Bone marrow (tissue), 2 donors: Measurements from ENCODE around the gene KRT20.
"Not testable (repeated sequence)": the region's sequence is repeated elsewhere in the genome, so short reads cannot be mapped to it uniquely, and the experiment has no call there.

ENCODE experiments used
- DNase-seq, 2 donors: peaks; one replicate each; lab custom pipeline; 2025; lab: John Stamatoyannopoulos, UW

KRT20 gene

DNA sequence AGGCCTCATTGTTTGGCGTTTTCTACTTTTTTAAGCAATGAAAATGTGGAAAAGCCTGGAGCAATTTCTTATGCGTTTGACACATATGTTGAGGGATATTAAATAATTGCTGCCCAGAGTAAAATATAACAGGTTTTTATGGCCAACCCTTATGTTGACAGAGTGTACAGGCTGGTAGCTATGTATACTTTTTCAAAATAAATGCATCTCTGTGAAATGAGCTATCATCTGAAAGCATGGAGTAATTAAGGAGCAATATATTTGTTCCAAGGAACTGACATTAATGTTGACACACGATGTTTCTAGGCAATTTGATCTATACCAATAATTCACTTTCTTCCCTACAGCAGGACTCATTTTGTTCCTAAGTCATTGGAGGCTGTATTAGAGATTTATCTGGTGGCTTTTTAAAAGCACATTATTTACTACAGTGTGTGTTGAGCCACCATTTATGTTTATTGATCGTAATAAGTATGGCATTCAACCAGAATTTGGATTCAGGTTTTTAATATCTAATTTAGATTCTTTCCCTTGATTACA, 11.9 kb upstream of the KRT20 start:
- DNase-seq, result no peak

DNA sequence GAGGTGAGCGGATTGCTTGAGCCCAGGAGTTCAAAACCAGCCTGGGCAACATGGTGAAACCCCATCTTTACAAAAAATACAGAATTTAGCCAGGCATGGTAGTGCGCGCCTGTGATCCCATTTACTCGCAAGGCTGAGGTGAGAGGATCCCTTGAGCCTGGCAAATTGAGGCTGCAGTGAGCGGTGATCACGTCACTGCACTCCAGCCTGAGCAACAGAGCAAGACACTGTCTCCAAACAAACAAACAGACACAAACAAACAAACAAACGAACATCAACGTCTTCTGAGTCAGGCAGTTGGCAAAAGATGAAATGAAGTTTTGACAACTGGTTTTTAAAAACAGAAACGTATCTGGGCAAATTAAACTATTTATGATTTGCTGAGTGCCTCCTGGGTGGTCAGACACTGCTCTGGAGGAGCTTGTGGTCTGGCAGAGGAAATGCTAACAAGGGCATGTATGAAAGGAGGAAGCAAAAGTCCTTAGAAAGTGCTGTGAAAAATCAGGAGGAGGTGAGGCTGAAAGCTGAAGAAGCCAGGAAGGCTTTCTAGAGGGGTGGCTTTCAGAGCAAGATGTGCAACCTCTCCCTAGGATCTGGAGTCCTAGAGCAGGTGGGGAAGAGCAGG, 10.2 kb upstream of the KRT20 start:
- DNase-seq, result no peak

DNA sequence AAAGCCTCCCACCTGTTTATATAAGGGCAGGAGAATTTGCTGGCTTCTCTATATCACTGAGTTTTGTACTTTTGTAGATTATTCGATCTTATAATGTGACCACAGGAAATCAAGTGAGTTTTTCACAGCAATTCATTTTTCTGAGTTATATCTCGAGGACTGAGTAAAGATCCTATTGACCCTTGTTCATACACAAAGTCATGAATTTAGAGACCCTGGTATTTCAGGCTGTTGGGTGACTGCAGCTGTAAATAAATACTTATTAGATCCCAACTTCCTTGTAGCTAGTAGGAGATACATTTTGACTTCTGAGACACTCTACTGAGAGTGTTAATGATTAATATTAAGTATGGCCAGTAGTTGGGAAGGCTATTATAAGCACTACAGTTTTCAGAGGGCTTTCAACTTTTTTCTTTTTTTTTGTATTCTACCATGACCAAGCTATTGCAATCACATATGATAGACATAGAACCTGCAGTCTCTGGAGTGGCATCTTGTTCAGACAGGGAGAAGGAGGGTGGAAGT, 3.2 kb upstream of the KRT20 start:
- DNase-seq, result no peak

DNA sequence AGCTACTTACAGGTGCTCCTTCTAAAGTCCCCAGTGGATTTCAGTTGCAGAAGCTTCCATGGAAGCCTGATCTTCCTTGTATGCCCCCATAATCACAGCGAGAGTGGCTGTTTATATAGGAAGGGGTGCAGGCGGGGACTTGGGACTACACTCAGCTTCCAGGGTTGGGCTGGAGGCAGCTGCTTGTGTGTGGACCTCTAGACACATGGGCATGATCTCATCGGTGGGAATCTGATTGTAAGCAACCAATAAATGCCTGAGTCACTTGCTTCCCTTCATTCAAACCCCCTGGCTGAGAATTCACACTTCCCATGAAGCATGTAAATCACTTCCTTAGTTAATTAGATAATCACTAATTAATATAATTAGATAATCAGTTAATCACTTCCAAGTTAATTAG, 1.0 kb upstream of the KRT20 start:
- DNase-seq, result no peak

DNA sequence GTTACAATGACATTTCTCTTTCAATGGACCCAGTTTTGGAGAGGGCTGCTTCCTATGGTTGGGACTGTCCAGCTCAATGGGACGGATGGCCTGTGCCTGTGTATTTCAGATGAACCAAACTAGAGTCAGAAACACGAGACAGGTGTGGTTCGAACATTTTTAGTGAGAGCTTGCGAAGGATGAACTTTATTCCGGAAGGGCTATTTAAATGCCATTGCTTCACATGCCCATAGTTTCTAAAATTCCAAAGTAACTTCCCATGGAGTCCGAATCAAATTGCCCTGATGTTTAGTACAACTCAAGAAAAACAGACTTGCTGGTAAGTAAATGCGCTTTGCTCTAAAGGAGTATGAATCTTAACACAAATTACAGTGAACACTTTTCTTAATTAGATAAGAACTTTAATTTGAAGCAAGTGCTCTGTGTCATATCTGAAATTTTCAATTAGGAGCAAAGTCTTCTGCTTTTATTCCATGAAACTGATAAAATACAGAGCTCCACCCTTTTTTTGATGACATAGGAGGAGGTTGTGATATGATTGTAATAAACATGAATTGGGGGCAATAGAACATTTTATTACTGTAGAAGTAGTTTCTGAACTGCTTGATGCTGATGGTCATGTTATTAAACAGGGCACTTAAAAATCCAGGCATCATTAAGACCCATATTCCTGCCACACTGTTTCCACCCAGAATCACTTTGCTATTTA, 1.3 kb downstream of the KRT20 start:
- DNase-seq, result no peak

DNA sequence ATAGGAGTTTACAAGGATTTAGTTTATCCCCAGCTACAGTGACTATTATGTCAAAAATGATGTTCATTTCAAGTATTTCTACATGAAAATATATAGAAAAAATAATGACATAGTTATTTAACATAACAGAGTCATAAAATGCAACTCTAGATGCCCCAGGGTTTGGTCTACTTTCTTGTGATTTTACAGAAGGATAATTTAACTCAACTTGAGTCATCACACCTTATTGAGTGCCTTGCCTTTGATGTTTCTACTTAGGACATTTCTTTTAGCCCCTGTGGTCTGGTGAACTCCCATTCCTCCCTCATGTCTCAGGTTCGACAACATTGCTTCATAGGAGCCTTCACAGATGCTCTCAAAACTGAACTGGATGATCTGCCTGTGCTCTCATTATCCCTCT, 2.0 kb downstream of the KRT20 start:
- DNase-seq, result no peak

DNA sequence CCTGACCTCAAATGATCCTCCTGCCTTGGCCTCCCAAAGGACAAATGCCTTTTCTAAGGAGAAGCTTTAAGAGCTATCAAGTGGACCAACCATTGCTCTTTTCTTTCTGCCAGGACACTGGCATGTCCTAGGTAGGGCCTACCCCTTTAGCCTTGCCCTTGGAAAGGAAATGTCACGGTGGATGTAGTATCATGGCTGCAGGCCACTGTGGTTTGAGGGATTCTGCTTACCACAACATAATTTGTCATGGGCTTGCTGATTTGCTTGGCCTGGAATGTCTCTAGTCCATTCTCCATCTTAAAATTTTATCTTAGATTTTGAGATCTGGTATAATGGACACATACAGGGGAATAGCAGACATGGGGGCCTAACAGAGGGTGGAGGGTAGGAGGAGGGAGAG, 6.0 kb downstream of the KRT20 start:
- DNase-seq, result no peak

DNA sequence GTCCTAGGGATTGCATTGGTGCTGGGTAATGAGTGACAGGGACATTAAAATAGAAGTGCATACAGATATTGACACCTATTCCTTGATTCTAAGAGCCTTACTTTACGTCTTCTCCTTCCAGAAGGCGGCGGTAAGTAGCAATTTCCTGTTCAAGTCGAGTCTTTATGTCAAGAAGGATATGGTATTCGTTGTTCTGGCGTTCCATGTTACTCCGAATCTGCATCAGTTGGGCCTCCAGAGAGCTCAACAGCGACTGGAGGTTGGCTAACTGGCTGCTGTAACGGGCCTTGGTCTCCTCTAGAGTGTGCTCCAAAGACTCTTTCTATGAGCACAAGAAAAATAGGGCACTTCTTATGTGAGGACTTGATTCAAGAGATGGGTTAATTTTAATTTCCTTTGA, 7.0 kb downstream of the KRT20 start:
- no peak for DNase-seq

DNA sequence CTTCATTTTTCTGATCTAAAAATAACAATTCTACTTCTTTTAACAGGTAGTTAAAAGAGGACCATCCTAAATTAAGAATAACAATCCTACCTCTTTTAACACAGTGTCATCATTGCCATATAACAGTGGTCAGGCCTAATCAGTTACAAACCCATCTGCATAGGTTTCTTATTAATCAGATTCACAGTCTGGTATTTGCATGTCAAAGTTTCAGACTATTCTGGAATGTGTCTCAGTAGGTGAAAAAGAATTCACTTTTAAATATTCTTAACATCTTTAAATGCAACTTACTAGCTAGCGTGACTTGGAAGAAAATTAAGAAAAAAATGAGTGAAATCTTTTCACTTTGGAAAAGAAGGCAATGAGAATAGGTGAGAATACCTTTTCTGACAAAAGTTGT, 11.2 kb downstream of the KRT20 start:
- DNase-seq, result no peak

DNA sequence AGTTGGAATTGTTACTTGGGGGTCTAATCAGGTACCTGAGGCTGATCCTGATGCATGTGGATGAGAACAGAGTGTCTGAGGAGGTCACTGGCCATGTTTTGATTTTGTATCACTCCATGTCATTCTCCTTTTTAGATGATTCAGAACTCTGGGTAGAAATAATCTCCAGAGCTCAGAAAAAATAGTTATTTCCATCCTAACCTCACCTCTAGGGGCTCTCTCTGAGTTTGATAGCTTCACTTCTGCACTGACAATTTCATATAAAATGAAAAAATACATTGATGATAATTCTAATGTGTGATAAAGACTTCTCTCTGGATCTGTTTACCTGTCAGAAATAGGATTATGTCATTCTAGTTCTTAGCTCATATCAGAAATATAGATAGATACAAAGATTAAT, 11.8 kb downstream of the KRT20 start:
- DNase-seq, result no peak

DNA sequence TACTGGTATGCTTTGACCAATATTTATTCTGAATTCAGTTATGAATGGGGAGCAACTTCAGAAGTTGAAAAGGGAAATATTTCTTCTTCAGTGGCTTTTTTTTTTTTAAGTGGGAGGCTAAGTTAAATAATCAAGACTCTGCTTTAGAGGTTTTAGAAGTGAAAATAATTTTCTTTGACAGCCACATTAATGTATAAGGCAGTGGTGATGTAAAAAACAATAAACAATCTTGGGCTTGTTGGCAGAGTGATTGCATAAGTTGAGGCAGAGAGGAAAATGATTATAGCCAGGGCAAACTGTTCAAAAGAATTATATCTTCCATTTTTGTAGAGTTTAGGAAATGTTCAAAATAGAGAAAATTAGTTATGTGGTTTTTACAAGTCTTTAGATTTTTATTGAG, 12.6 kb downstream of the KRT20 start:
- no peak for DNase-seq

DNA sequence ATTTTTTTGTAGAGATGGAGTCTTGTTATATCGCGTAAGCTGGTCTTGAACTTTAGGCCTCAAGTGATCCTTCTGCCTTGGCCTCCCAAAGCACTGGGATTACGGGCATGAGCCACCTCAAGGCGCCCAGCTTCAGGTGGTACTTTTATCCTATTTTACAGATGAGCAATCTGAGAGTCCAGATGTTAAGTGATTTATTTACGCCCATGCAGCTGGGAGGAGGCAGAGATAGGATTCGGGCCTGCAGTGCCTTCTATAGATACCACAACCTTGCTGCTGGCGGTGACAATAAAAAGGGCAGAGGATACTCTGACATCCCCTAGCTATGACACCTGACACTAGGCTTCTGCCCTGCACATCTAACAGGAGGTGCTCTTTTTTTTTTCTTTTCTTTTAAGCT, 13.7 kb downstream of the KRT20 start:
- no peak for DNase-seq

DNA sequence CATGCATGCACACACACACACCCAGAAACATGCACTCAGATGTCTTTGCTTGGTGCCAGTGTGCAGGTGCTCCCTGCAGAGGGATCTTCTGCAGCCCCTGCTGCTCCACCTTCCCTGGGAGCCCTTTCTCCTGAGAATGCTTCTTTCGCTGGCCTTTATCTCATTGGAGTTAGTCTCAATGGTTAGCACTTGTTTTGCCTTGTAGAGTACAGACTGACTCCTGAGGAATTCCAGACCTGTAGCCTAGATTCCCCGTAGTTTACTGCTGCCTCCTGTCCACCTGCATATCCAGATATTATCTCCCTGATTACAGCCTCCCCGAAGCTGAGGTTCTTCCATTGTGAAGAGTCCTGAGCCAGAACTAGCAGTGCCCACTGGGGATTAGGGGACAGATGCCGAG, 14.9 kb downstream of the KRT20 start:
- DNase-seq, result no peak

DNA sequence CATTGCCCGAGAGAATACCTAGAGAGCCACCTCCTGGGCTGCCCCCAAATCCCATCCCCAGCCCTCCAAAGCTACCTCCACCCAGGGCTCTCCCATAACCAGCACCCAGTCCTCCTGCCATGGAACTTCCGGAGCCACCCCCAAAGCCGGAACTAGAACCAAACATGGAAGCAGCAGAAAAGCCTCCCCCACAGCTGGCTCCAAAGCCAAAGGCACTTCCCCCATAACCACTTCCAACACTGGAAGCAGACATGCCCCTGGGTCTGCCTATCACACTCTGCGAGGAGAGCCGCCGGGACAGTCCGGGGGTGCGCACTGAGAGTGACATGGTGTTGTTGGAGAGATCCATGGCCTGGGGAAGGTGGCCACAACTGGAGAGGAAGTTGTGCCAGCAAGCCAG, 18.2 kb downstream of the KRT20 start, which contains the start of gene KRT12:
KRT12 (minus strand) TSS at position 386 of the 400 bp plus-strand sequence; CDS start at position 349, 37 bp downstream.
- no peak for DNase-seq

DNA sequence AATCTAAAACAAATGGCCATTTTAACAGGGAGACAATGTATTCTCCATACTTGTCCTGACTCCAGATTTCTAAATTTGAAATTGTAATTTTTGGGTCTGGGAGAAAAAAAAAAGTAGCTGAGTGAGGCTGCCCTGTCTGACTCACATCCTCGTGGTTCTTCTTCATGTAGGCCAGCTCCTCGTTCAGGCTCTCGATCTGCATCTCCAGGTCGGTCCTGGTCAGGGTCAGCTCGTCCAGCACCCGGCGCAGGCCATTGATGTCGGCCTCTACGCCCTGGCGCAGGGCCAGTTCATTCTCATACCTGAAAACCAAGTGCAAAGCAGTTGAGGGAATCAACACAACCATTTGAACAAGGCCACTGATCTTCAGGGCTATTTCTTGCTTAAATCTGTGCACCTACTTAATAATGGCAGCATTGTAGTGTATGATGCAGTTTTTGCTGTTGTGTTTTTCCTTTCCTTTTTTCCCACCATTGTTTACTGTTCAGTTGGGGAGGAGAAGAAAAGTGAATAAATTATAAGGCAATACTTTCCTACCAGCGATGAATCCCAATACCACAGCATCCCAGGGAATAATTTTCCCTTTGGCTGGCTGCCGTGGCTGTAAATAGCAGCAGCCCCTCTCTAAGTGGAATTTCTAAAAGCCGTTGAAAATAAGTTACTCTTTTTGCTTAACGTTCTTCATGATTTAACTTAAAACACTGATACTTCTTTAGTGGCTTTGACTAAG, 20.2 kb downstream of the KRT20 start:
- DNase-seq, result no peak

DNA sequence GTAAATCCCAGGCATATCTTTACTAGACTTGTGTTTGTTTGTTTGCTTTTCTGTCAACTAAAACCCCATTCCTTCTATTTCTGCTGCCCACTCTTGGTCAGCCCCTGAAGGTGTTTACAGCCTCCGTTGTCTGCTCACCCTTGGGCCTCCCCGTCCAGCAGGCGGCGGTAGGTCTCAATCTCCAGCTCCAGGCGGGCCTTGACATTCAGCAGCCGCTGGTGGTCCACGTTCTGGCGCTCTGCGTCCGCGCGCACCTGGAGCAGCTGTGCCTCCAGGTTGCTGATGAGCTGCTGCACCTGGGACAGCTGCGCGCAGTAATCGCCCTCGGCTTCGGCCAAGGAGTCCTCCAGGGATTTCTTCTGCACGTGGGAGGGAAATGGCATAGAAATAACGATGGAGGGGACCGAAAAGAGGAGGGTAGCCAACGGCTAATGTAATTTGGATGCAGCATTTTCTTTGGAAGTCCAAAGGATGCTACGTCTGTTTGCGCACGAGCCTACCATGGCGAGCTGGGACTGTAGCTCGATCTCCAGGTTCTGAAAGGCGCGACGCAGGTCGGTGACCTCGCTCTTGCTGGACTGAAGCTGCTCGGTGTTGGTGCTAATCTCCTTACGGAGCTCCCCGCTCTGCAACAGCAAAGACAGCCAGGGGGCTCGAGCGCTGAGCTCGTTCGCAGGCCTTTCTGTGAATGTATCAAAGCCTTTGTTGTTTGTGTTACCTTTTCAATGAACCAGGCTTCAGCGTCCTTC, 21.9 kb downstream of the KRT20 start:
- DNase-seq, result no peak

DNA sequence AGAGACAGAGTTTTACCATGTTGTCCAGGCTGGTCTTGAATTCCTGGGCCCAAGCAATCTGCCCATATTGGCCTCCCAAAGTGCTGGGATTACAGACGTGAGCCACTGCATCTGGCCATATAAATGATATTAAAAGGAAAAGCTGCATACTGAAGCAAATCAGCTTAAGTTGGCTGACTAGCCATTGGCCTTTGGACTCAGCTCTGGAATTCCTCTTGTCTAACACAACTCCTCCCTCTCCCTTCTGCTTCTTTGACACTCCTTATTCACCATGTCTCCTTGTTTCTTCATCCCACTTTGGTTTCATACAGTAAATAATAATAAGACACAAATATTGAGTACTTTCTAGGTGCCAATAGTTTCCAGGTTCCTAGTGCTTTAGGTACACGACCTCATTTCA, 25.5 kb downstream of the KRT20 start:
- no peak for DNase-seq

DNA sequence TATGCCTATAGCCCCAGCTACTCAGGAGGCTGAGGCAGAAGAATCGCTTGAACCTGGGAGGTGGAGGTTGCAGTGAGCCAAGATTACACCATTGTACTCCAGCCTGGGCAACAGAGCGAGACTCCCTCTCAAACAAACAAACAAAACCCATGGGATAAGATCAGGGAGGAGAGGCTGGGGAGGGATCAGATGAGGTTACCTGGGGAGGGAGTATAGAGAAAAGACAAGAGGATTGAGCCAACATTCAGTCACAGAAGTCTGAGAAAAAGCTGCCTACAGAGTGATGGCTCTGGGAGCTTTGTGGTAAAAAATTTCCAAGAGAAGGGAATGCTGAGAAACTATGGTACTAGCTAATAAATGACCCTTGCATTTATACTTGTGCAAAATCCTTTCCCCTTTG, 26.4 kb downstream of the KRT20 start:
- DNase-seq, result not testable (repeated sequence)

DNA sequence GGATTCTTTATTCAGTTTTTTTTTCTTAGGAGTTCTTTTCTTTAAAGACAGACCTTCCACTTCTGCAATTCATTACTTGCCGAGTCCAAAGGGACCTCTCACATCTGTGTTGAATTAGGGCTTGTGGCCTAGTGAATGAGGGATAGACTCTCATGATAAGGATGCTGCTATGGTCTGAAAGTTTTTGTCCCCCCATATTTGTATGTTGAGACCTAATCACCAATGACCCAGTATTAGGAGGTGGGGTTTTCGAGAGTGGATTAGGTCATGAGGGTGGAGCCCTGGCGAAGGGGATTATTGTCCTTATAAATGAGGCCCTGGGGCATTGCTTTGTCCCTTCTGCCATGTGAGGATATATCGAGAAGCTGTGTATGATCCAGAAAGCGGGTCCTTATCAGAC, 27.5 kb downstream of the KRT20 start:
- DNase-seq, result no peak

DNA sequence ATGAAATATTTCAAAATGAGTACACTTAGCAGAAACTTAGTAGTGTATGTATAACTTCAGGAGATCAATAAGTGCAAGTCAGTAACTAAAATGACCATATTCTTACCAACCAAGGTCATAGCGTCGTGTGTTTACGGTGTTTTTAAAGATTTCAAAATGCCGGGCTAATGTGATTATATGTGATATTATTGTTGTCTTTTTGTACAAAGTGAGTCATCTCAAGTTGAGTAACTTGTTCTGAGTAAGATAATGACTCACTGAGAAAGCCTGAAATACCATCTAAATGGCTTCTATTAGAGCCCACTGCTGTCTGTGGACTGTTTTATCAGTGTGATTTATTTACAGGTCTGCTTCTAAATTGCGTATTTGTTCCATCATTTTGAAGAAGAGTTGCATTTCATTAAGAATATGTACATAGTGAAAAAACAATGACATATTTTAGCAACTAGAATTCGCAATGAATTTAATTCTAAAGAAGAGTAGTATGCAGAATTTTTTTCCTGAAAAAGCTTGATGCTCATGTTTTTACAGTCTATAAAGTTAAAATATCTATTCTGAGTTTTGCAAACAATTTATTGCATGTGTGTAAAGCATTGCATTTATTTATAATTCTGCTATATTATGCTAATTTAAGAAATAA, 30.7 kb downstream of the KRT20 start:
- no peak for DNase-seq

DNA sequence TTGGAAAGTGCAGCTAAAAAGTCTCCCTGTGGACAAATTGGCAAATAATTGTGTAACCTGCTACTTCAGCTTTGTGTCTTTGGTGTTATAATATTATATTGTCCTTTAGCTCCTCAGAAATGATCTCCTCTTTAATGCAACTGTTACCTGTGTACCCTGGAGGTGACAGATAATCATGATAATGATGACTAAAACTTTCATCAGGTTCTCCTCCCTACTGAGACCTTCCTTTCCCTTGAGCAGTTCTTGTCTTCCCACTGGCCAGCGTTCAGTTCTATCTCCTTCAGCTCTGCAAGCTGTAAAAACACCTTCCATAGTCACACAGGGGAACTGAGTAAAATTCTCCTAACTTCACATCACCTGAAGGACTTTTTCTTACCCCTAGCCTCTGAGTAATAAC, 32.7 kb downstream of the KRT20 start:
- DNase-seq, result no peak
